WTC11 (cell line): ENCODE data around the gene CISD3.

ENCODE experiments used
- IRF2 ChIP-seq: sonication (generic); formaldehyde crosslinking; IDR thresholded peaks from 2 replicates; pipeline ENCODE4 v1.8.0; 2022; ENCODE audit warnings: low read depth, missing genetic modification reagents, borderline replicate concordance
- JAZF1 ChIP-seq: fragments of 250-450 bp; sonication (Bioruptor Pico); IDR thresholded peaks from 2 replicates; pipeline ENCODE4 v1.9.0; 2021; ENCODE audit warnings: moderate library complexity, mild to moderate bottlenecking, inconsistent platforms
- NFE2L1 ChIP-seq: sonication (generic); formaldehyde crosslinking; IDR thresholded peaks from 2 replicates; pipeline ENCODE4 v1.8.1; 2023; ENCODE audit warnings: missing genetic modification reagents
- TF ChIP-seq, protein P1 (sequence below): sonication (generic); formaldehyde crosslinking; IDR thresholded peaks from 2 replicates; pipeline ENCODE4 v1.8.1; 2022; ENCODE audit warnings: low read depth, missing genetic modification reagents, borderline replicate concordance
- TF ChIP-seq, protein P2 (sequence below): fragments of 200-600 bp; IDR thresholded peaks from 2 replicates; pipeline ENCODE4 v1.8.0; 2022; ENCODE audit warnings: antibody characterized with exemption
- TF ChIP-seq, protein P3 (sequence below): sonication (generic); formaldehyde crosslinking; IDR thresholded peaks from 2 replicates; pipeline ENCODE4 v1.8.0; 2022; ENCODE audit warnings: mild to moderate bottlenecking, missing genetic modification reagents
- TF ChIP-seq, protein P4 (sequence below): sonication (generic); formaldehyde crosslinking; IDR thresholded peaks from 2 replicates; pipeline ENCODE4 v1.8.1; 2023; ENCODE audit warnings: mild to moderate bottlenecking, missing genetic modification reagents, moderate library complexity

DNA sequence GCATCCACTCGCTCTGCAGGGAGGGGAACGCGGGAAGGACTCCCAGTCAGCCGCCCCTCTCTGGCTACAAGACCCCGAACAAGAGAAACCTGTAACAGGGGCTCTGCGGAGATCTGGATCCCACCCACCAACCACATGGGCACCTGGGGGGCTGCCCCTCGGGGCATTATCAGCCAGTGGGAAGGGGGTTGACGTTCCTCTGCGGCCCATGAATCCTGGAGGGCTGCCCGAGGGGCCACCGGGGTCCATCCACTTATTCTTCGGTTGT lies 19.8 kb downstream of the CISD3 start:
- TF ChIP-seq IRF2 (CRISPR knock-in tag) (no peak), NFE2L1 (CRISPR knock-in tag) (no peak), JAZF1 (CRISPR knock-in tag) (no peak)
- TF ChIP-seq, protein P1, sequence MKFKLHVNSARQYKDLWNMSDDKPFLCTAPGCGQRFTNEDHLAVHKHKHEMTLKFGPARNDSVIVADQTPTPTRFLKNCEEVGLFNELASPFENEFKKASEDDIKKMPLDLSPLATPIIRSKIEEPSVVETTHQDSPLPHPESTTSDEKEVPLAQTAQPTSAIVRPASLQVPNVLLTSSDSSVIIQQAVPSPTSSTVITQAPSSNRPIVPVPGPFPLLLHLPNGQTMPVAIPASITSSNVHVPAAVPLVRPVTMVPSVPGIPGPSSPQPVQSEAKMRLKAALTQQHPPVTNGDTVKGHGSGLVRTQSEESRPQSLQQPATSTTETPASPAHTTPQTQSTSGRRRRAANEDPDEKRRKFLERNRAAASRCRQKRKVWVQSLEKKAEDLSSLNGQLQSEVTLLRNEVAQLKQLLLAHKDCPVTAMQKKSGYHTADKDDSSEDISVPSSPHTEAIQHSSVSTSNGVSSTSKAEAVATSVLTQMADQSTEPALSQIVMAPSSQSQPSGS, result no peak
- TF ChIP-seq, protein P2, sequence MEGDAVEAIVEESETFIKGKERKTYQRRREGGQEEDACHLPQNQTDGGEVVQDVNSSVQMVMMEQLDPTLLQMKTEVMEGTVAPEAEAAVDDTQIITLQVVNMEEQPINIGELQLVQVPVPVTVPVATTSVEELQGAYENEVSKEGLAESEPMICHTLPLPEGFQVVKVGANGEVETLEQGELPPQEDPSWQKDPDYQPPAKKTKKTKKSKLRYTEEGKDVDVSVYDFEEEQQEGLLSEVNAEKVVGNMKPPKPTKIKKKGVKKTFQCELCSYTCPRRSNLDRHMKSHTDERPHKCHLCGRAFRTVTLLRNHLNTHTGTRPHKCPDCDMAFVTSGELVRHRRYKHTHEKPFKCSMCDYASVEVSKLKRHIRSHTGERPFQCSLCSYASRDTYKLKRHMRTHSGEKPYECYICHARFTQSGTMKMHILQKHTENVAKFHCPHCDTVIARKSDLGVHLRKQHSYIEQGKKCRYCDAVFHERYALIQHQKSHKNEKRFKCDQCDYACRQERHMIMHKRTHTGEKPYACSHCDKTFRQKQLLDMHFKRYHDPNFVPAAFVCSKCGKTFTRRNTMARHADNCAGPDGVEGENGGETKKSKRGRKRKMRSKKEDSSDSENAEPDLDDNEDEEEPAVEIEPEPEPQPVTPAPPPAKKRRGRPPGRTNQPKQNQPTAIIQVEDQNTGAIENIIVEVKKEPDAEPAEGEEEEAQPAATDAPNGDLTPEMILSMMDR, result no peak
- TF ChIP-seq, protein P3, sequence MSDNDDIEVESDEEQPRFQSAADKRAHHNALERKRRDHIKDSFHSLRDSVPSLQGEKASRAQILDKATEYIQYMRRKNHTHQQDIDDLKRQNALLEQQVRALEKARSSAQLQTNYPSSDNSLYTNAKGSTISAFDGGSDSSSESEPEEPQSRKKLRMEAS (CRISPR knock-in tag), result no peak
- TF ChIP-seq, protein P4, sequence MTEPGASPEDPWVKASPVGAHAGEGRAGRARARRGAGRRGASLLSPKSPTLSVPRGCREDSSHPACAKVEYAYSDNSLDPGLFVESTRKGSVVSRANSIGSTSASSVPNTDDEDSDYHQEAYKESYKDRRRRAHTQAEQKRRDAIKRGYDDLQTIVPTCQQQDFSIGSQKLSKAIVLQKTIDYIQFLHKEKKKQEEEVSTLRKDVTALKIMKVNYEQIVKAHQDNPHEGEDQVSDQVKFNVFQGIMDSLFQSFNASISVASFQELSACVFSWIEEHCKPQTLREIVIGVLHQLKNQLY (CRISPR knock-in tag), result no peak
